Esophagus squamous epithelium (tissue), 5 donors: ENCODE measurements around the gene ISLR2. TPM values are rescaled to one million over a fixed set of nuclear protein-coding genes. Genes with fewer than 3 reads are reported as not detected.
"Not testable (repeated sequence)": the region's sequence is repeated elsewhere in the genome, so short reads cannot be mapped to it uniquely, and the experiment has no call there.

Experiments
- DNase-seq: peaks from one replicate; lab custom pipeline; 2025; lab: John Stamatoyannopoulos, UW
- H3K27ac ChIP-seq, 4 donors: fragments of 200-600 bp; sonication (generic); one replicate each; pipeline ENCODE4 v1.5.1; 2016 to 2019; ENCODE audit warnings: mild to moderate bottlenecking in 1 of 4
- H3K27me3 ChIP-seq, 4 donors: fragments of 200-600 bp; sonication (generic); 1 replicate in 3 of 4; 2 replicates in 1 of 4; pipeline versions ENCODE4 v1.5.1 to v1.6.0; 2017 to 2021; ENCODE audit warnings: antibody characterized with exemption in 1 of 4
- H3K36me3 ChIP-seq, 3 donors: fragments of 200-600 bp; sonication (generic); one replicate each; pipeline ENCODE4 v1.5.1; 2016 to 2019
- H3K4me1 ChIP-seq, 3 donors: fragments of 200-600 bp; sonication (generic); one replicate each; pipeline ENCODE4 v1.5.1; 2017 to 2019
- H3K4me3 ChIP-seq, 4 donors: fragments of 200-600 bp; sonication (generic); 1 replicate in 3 of 4; 2 replicates in 1 of 4; pipeline ENCODE4 v1.5.1; 2016 to 2019; ENCODE audit warnings: mild to moderate bottlenecking in 2 of 4, moderate library complexity in 1 of 4
- H3K9me3 ChIP-seq, 3 donors: fragments of 200-600 bp; sonication (generic); one replicate each; pipeline ENCODE4 v1.5.1; 2016 to 2019
- POLR2A ChIP-seq, 4 donors: fragments of 450-650 bp; IDR thresholded peaks; one replicate each; pipeline ENCODE4 v1.6.1; 2017; ENCODE audit warnings: antibody characterized with exemption in 4 of 4, mild to moderate bottlenecking in 4 of 4, moderate library complexity in 3 of 4
- WGBS, 2 donors: methylation state at CpG; one replicate each; pipeline ENCODE4 v1.1.5; 2018; 5-methylcytosine and 5-hydroxymethylcytosine counted together
- intact Hi-C: fragments of 100-400 bp; cut with DNase I; formaldehyde crosslinking; loops from one replicate; pipeline ENCODE4 v1.15.0; 2022
- total RNA-seq, 4 donors: library from RNA; depleted of rRNA; stranded (reverse); fragments of >200 nt; gene quantifications; one replicate each; pipeline ENCODE4 v1.1.0, GENCODE V29; 2016
- TF ChIP-seq, protein P1 (sequence below), 6 experiments: fragments of 450-650 bp in 4 of 6; fragments of 200-600 bp in 2 of 6; sonication (generic) in 2 of 6; IDR thresholded peaks; one replicate each; pipeline ENCODE4 v1.5.1; 2016 to 2019; ENCODE audit warnings: antibody characterized with exemption in 6 of 6, mild to moderate bottlenecking in 4 of 6, moderate library complexity in 4 of 6
- donor health status: DM: yes; HTN: yes; CAD: no.

ISLR2 gene, protein sequence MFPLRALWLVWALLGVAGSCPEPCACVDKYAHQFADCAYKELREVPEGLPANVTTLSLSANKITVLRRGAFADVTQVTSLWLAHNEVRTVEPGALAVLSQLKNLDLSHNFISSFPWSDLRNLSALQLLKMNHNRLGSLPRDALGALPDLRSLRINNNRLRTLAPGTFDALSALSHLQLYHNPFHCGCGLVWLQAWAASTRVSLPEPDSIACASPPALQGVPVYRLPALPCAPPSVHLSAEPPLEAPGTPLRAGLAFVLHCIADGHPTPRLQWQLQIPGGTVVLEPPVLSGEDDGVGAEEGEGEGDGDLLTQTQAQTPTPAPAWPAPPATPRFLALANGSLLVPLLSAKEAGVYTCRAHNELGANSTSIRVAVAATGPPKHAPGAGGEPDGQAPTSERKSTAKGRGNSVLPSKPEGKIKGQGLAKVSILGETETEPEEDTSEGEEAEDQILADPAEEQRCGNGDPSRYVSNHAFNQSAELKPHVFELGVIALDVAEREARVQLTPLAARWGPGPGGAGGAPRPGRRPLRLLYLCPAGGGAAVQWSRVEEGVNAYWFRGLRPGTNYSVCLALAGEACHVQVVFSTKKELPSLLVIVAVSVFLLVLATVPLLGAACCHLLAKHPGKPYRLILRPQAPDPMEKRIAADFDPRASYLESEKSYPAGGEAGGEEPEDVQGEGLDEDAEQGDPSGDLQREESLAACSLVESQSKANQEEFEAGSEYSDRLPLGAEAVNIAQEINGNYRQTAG
- under 1 TPM in 2 of 4 donors, not detected in 2; 0.13 to 0.76 TPM for total RNA-seq

DNA sequence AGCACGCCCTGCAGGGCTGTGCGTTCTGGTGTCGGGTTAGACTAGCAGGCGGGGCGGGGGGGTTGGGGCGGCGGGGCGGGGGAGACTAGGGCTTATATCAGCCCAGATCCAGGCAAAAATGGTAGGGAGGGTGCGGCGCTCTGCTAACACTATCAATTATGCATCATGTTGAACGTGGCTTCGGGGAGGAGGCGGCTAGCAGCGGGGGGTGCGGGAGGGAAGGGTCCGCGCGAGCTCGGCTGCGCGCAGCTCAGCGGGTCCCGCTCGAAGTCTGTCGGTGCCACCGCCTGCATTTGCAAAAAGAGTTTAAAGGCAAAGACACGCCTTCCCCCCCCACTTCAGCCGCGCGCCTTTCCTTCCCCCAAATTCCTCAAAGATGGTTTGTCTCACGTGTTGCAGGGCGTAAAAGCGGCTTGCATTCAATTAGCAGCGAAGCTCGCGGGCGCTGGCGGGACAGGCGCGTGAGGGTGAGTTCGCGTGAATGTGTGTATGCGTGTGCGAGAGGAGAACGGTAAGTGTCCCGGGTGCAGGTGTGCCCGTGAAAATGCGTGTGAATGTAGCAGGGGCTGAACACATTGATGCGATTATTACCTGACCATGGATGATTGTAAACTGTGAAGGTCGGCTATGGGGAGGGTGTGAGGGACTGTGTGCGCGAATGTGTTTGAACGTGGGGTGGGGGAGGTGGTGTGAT lies at the start of gene ISLR2:
Gene ISLR2 (plus strand): TSS at position 432 of the 694 bp plus-strand sequence. CDS start 2,169 bp downstream, outside the sequence.
- Histone ChIP-seq H3K9me3 (no peaks in the 10 kb centered on the region), H3K27me3 (peaks cover 27 to 100% (median 61%) of the 10 kb centered on the region in 4 donors), H3K36me3 (no peaks in the 10 kb centered on the region), H3K27ac (no peak within 1 kb of the TSS), H3K4me3 (peak within 1 kb of the TSS in 2 of 4 donors; percentile 19 to 63), H3K4me1 (peaks cover 18 to 69% (median 33%) of the 10 kb centered on the region in 3 donors)
- DNase-seq, result no peak
- 2 to 4% methylated on average over 15 to 21 of the region's 53 CpGs for WGBS, 2 donors
- intact Hi-C loops, result no loop called here
- TF ChIP-seq, protein P1, sequence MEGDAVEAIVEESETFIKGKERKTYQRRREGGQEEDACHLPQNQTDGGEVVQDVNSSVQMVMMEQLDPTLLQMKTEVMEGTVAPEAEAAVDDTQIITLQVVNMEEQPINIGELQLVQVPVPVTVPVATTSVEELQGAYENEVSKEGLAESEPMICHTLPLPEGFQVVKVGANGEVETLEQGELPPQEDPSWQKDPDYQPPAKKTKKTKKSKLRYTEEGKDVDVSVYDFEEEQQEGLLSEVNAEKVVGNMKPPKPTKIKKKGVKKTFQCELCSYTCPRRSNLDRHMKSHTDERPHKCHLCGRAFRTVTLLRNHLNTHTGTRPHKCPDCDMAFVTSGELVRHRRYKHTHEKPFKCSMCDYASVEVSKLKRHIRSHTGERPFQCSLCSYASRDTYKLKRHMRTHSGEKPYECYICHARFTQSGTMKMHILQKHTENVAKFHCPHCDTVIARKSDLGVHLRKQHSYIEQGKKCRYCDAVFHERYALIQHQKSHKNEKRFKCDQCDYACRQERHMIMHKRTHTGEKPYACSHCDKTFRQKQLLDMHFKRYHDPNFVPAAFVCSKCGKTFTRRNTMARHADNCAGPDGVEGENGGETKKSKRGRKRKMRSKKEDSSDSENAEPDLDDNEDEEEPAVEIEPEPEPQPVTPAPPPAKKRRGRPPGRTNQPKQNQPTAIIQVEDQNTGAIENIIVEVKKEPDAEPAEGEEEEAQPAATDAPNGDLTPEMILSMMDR (IDR thresholded peaks at IDR 0.05), result no peak
- TF ChIP-seq POLR2A (IDR thresholded peaks at IDR 0.05), result no peak

DNA sequence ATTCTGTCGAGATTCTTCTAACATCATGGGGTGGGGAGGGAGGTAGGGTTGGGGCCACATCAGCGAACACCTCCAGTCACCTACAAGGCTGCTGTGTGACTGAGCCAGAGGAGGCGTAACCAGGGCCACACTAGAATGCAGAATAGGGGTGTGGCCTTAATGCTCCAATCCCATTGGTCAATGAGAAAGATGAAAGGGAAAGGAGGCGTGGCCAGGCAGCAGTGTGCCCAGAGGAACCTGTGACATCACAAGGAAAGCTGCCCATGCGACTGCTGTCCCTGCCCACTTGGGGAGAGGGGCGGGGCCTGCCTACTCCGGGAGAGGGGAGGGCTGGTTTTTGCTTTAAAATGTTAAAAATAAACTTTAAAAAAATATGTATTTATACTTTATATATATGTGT lies 47.9 kb upstream of the ISLR2 start, which contains the start of gene GOLGA6A:
Gene GOLGA6A (minus strand): TSS at position 101 of the 400 bp plus-strand sequence. CDS start 41 bp downstream, at position 60.
- H3K27me3 ChIP-seq, intact Hi-C loops, H3K4me3 ChIP-seq, H3K27ac ChIP-seq, H3K36me3 ChIP-seq, DNase-seq, H3K9me3 ChIP-seq, H3K4me1 ChIP-seq: not testable (repeated sequence)
- no CpG with 5 or more reads among the region's 7 CpGs for WGBS, 2 donors

DNA sequence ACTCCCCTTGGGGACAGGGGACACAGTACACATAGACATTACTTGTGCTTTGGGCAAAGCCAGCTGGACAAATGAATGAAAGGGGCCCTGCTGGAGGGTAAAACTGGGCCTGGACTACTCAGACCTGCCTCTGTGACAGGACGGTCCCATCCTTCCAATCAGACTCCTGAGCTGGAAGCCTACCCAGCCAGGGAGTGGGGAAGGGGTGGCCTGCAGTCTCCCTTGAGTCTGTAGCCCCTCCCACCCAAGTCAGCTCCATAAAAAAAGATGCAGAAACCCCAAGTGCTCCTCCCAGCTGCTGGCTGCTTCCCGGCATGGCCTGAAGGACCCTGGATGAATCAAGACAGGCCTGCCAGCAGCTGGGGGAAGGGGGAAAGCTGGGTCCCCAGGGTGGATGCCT lies 35.8 kb upstream of the ISLR2 start:
- H3K4me1 ChIP-seq, H3K9me3 ChIP-seq, H3K27me3 ChIP-seq, H3K36me3 ChIP-seq, H3K27ac ChIP-seq, intact Hi-C loops, DNase-seq, H3K4me3 ChIP-seq: not testable (repeated sequence)
- no CpG with 5 or more reads among the region's 2 CpGs for WGBS, 2 donors

DNA sequence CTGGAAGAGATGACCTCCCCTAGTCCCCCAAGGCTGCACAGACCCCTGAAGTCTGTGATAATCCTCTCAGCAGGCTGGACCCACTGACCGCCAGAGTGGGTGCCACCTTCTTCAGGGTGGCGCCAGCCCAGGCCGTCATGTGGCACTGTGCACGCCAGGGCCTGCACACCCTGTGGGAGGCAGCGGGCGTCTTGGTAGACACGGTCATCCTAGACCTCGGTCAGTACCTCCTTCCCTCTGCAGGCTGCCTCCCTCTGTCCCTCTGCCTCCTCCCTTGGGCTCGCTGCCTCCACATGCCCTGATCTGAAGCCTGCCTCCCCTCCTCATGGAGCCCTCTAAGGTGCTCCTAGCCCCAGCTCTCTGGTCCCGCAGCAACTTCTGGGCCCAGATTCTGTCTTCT lies 34.8 kb upstream of the ISLR2 start:
- DNase-seq, H3K36me3 ChIP-seq, H3K4me3 ChIP-seq, H3K27ac ChIP-seq, H3K4me1 ChIP-seq, H3K27me3 ChIP-seq, H3K9me3 ChIP-seq, intact Hi-C loops: not testable (repeated sequence)
- WGBS, 2 donors, result 60% methylated on average over 6 of the region's 10 CpGs; no CpG with 5 or more reads in 1 of the 2 donors

DNA sequence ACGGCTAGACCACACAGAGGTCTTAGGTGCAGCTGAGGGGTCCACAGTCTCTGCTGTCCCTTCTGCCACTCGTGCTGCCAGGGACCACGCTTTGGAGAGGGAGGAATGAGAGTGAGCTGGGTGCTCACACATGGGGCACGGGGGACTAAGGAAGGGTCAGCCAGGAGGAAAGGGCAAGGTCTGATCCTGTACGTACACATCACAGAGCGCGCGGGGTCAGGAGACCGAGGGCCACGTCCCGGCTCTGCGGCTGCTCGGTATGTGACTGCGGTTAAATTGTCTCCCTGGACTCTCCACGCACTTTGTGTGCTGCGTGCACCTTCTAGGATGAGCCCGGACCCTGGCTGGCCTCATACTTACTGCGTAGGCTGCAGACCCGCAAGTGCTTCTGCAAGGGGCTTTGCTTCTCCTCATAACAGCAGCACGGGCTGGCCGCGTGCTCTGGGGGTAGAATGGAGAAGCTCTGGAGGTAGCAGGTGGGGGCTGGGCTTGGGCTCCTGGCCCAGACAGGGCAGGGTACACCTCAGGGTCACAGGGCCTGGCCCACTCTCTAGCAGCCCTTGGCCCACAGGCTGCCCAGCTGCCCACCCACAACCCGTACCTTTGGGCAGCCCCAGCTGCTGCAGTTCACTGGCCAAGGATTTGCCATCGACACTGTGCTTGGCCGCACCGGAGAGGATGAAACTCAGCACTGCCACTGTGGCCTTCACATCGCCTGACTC lies 33.5 kb upstream of the ISLR2 start:
- WGBS, 2 donors, result no CpG with 5 or more reads among the region's 27 CpGs
- intact Hi-C loops, DNase-seq, H3K27me3 ChIP-seq, H3K4me3 ChIP-seq, H3K4me1 ChIP-seq, H3K36me3 ChIP-seq, H3K9me3 ChIP-seq, H3K27ac ChIP-seq: not testable (repeated sequence)

DNA sequence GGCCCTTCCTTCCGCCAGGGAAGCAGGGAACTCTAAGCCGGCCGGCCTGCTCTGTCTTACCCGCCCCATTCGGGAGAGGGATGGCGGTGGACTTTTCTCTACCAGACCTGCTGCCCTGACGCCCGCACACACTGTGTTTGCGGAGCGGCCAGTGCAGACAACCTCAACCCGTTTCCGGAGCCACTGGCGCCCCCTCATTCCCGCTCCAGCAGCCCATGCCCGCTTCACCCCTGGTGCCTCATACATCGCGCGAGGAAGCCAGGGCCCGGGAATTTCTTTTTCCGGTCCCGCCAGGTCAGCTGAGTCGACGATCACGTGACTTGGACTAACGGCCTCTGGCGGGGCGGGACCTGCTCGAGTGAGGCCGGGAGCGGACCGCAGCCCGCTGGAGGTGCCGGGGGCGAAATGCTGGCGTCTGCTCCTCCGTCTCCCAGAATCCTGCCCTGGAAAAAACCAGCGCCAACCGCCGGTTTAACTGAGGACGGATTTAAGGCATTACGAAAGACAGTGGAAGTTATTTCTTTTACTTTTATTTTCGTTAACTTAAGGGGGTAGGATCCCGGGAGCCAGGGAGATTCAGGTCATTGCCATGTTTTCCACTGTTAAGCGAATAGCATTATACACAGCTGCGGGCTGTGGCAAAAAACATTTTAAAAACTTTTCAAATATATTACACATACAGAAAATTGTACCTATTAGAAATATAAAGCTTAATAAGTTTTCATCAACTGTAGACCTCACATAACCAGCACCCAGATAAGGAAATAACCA lies 30.2 kb upstream of the ISLR2 start:
- H3K27ac ChIP-seq, result peak overlapping the region; percentile 55 to 63 (median 59)

More for the DNA sequence above, 30.2 kb upstream of the ISLR2 start:
- peak overlapping the region; percentile 22 to 65 (median 45) for H3K4me3 ChIP-seq
- intact Hi-C loops, H3K9me3 ChIP-seq, DNase-seq, H3K27me3 ChIP-seq, H3K36me3 ChIP-seq, H3K4me1 ChIP-seq: not testable (repeated sequence)
- TF ChIP-seq POLR2A (IDR thresholded peaks at IDR 0.05), result peak in 1 of 4 donors; percentile 52
- TF ChIP-seq, protein P1 (IDR thresholded peaks at IDR 0.05), result peak in 1 of 6 experiments; percentile 5
- no CpG with 5 or more reads among the region's 45 CpGs for WGBS, 2 donors
